Mesangial cell (primary cell): ENCODE measurements around the gene WDR47. TPM values are rescaled to one million over a fixed set of nuclear protein-coding genes. Genes with fewer than 3 reads are reported as not detected.

ENCODE experiments used
- total RNA-seq: library from RNA; depleted of rRNA; stranded (reverse); fragments of >200 nt; gene quantifications from 2 replicates; pipeline ENCODE4 v1.2.3, GENCODE V29; 2015

Gene WDR47
- 7.7 and 11.9 TPM in 2 replicates for total RNA-seq

GRCh38 chr1:109041621-109042468 is at the start of gene WDR47:
WDR47 (minus strand) TSS chr1:109042102; CDS start chr1:109023512, 18,590 bp downstream.

GRCh38 chr1:109090196-109091077 is 48.5 kb upstream of the WDR47 start, which contains the start of gene TMEM167B:
TMEM167B (plus strand) TSS chr1:109090764; CDS start chr1:109090873, 109 bp downstream.

GRCh38 chr1:109075531-109076490 is 33.9 kb upstream of the WDR47 start, which contains the start of gene TAF13:
TAF13 (minus strand) TSS chr1:109076003; CDS start chr1:109075947, 56 bp downstream.

GRCh38 chr1:108963052-108963686 is 78.7 kb downstream of the WDR47 start, which contains the start of gene CLCC1:
CLCC1 (minus strand) TSS chr1:108963484; CDS start chr1:108950437, 13,047 bp downstream.

Other genes with a start within 250 kb of the WDR47 start
- gene AKNAD1, start 185.0 kb downstream of the WDR47 start, total RNA-seq: not detected in 2 replicates
- gene GPSM2, start 165.1 kb downstream of the WDR47 start, total RNA-seq: 4.7 and 45.0 TPM in 2 replicates
- gene CLCC1, start 78.6 kb downstream of the WDR47 start, total RNA-seq: 13.7 and 16.0 TPM in 2 replicates
- gene TAF13, start 33.9 kb upstream of the WDR47 start, total RNA-seq: 9.4 and 20.0 TPM in 2 replicates
- gene TMEM167B, start 48.7 kb upstream of the WDR47 start, total RNA-seq: 12.5 and 15.8 TPM in 2 replicates
- gene ELAPOR1, start 72.0 kb upstream of the WDR47 start, total RNA-seq: 0.33 and 4.1 TPM in 2 replicates
- 178 and 180 TPM in 2 replicates for gene SARS1, start 171.8 kb upstream of the WDR47 start, total RNA-seq
- gene CELSR2, start 207.4 kb upstream of the WDR47 start, total RNA-seq: 12.9 and 51.5 TPM in 2 replicates
- 6.5 and 50.8 TPM in 2 replicates for gene PSRC1, start 241.0 kb upstream of the WDR47 start, total RNA-seq